GM12878 (cell line): ENCODE data around the gene COIL. TPM values are rescaled to one million over a fixed set of nuclear protein-coding genes. Genes with fewer than 3 reads are reported as not detected.

ENCODE experiments used
- ATAC-seq: fragments of 200-7000 bp; cut with Tn5 transposase; 3 replicates; pipeline ENCODE4 v1.9.1; 2020; ENCODE audit warnings: mild to moderate bottlenecking, moderate library complexity
- BruUV-seq: library from RNA; stranded (reverse); fragments of 400-500 nt; replicated peaks from 2 replicates; lab custom pipeline; 2021; lab: Mats Ljungman, UMichigan
- CTCF ChIA-PET: fragments of 300-600 bp; sonication (Branson Sonifier 250); formaldehyde crosslinking; extraction: SDS; loops from one replicate; lab custom pipeline; 2021; ENCODE audit warnings: inconsistent platforms; lab: Yijun Ruan, JAX
- POLR2A ChIA-PET: fragments of 350-600 bp; formaldehyde crosslinking; extraction: SDS; loops from one replicate; lab custom pipeline; 2021; ENCODE audit warnings: inconsistent platforms; lab: Charles Lee
- RAD21 ChIA-PET: fragments of 300-600 bp; sonication (Branson Sonifier 250); formaldehyde crosslinking; loops from one replicate; lab custom pipeline; 2023; ENCODE audit warnings: antibody characterized with exemption; ENCODE audit not compliant: unreplicated experiment; lab: Charles Lee
- SMC1A ChIA-PET: fragments of 300-600 bp; sonication (Branson Sonifier 250); formaldehyde crosslinking; loops from one replicate; lab custom pipeline; 2023; ENCODE audit not compliant: unreplicated experiment, uncharacterized antibody; lab: Charles Lee
- DNase-seq: peaks from one replicate; pipeline ENCODE4 v3.0.0-alpha.2; 2011; ENCODE audit warnings: low read depth, low spot score
- FAIRE-seq: peaks from 3 replicates; lab custom pipeline; 2011; peaks lifted over from hg19 to GRCh38; lab: Jason Lieb, UNC
- H2AFZ ChIP-seq: 2 replicates; pipeline ENCODE4 v1.6.0; 2011; ENCODE audit warnings: low read depth, low read length, control low read depth; ENCODE audit not compliant: control insufficient read depth
- H3K27ac ChIP-seq: 2 replicates; pipeline ENCODE4 v1.5.1; 2011; ENCODE audit warnings: control low read depth; ENCODE audit not compliant: control insufficient read depth, insufficient read depth
- H3K27me3 ChIP-seq, 2 experiments: replicated peaks in 1 of 2; 2 replicates each; pipeline versions ENCODE4 v1.6.0 to v1.6.1; 2011; ENCODE audit warnings: low read length in 1 of 2; ENCODE audit not compliant: control insufficient read depth in 2 of 2, insufficient read depth in 2 of 2
- H3K36me3 ChIP-seq, 2 experiments: 2 replicates each; pipeline ENCODE4 v1.5.1; 2011; ENCODE audit warnings: low read length in 1 of 2; ENCODE audit not compliant: control insufficient read depth in 2 of 2, insufficient read depth in 2 of 2
- H3K4me1 ChIP-seq: 2 replicates; pipeline ENCODE4 v1.6.1; 2011; ENCODE audit warnings: mild to moderate bottlenecking, low read length, moderate library complexity, mixed read lengths; ENCODE audit not compliant: control insufficient read depth, insufficient read depth
- H3K4me2 ChIP-seq: 2 replicates; pipeline ENCODE4 v1.6.0; 2011; ENCODE audit warnings: control low read depth; ENCODE audit not compliant: control insufficient read depth, insufficient read depth
- H3K4me3 ChIP-seq: fragments of 200-600 bp; sonication (generic); 2 replicates; pipeline ENCODE4 v1.5.1; 2016
- H3K79me2 ChIP-seq: 2 replicates; pipeline ENCODE4 v1.6.0; 2011; ENCODE audit warnings: low read length; ENCODE audit not compliant: control insufficient read depth, insufficient read depth
- H3K9ac ChIP-seq: 2 replicates; pipeline ENCODE4 v1.8.0; 2011; ENCODE audit warnings: low read length, control low read depth, mixed read lengths; ENCODE audit not compliant: control insufficient read depth, insufficient read depth
- H3K9me3 ChIP-seq: replicated peaks from 3 replicates; pipeline ENCODE4 v1.5.1; 2011; ENCODE audit warnings: mild to moderate bottlenecking, low read length; ENCODE audit not compliant: control insufficient read depth, insufficient read depth
- H4K20me1 ChIP-seq: 2 replicates; pipeline ENCODE4 v1.6.0; 2011; ENCODE audit not compliant: control insufficient read depth, insufficient read depth
- ATF3 ChIP-seq: IDR thresholded peaks from 2 replicates; pipeline ENCODE4 v1.6.1; 2011; ENCODE audit warnings: low read depth, mild to moderate bottlenecking, low read length, moderate library complexity, borderline replicate concordance; ENCODE audit errors: extremely low read depth
- BACH1 ChIP-seq: fragments of 450-650 bp; IDR thresholded peaks from 2 replicates; pipeline ENCODE4 v1.6.1; 2017; ENCODE audit warnings: mild to moderate bottlenecking, borderline replicate concordance
- CBX3 ChIP-seq: fragments of 200-600 bp; sonication (generic); IDR thresholded peaks from 2 replicates; pipeline ENCODE4 v1.6.1; 2016; ENCODE audit warnings: low read depth, borderline replicate concordance
- EP300 ChIP-seq, 2 experiments: fragments of 150-350 bp in 1 of 2; IDR thresholded peaks; 2 replicates each; pipeline ENCODE4 v1.6.1; 2011 to 2012; ENCODE audit warnings: low read depth in 2 of 2, low read length in 2 of 2, borderline replicate concordance in 1 of 2, improper control_type of control experiment in 1 of 2, inconsistent platforms in 1 of 2; ENCODE audit not compliant: control insufficient read depth in 1 of 2
- FOS ChIP-seq: IDR thresholded peaks from 3 replicates; pipeline ENCODE4 v1.6.1; 2011; ENCODE audit warnings: borderline replicate concordance; ENCODE audit not compliant: insufficient read length; ENCODE audit errors: extremely low read depth
- FOXK2 ChIP-seq: fragments of 450-650 bp; IDR thresholded peaks from 2 replicates; pipeline ENCODE4 v1.6.1; 2017; ENCODE audit warnings: mild to moderate bottlenecking, moderate library complexity
- HDAC2 ChIP-seq: fragments of 200-600 bp; sonication (generic); IDR thresholded peaks from 2 replicates; pipeline ENCODE4 v1.6.1; 2017
- HDAC6 ChIP-seq: fragments of 200-600 bp; sonication (generic); IDR thresholded peaks from one replicate; pipeline ENCODE4 v1.8.0; 2017; ENCODE audit warnings: antibody characterized with exemption; ENCODE audit not compliant: unreplicated experiment
- IRF3 ChIP-seq: fragments of 450-650 bp; IDR thresholded peaks from 2 replicates; pipeline ENCODE4 v1.6.1; 2014; ENCODE audit warnings: mild to moderate bottlenecking
- MAX ChIP-seq: IDR thresholded peaks from 2 replicates; pipeline ENCODE4 v1.6.1; 2012; ENCODE audit warnings: low read depth, low read length, improper control_type of control experiment
- PAX5 ChIP-seq: IDR thresholded peaks from 2 replicates; pipeline ENCODE4 v1.6.1; 2011; ENCODE audit warnings: low read depth, low read length, borderline replicate concordance
- RB1 ChIP-seq: fragments of 450-650 bp; formaldehyde crosslinking; IDR thresholded peaks from 2 replicates; pipeline ENCODE4 v1.6.1; 2017; ENCODE audit warnings: mild to moderate bottlenecking, borderline replicate concordance
- RELB ChIP-seq: fragments of 450-650 bp; IDR thresholded peaks from 2 replicates; pipeline ENCODE4 v1.6.1; 2017; ENCODE audit warnings: low read depth, mild to moderate bottlenecking, moderate library complexity
- SIN3A ChIP-seq: IDR thresholded peaks from 2 replicates; pipeline ENCODE4 v1.6.1; 2012; ENCODE audit warnings: low read depth, low read length, improper control_type of control experiment
- SMAD5 ChIP-seq: IDR thresholded peaks from 2 replicates; pipeline ENCODE4 v1.6.1; 2016; ENCODE audit warnings: antibody characterized with exemption, low read depth
- SP1 ChIP-seq: IDR thresholded peaks from one replicate; pipeline ENCODE4 v1.6.1; 2011; ENCODE audit warnings: low read depth, low read length
- TBL1XR1 ChIP-seq: IDR thresholded peaks from 2 replicates; pipeline ENCODE4 v1.6.1; 2012; ENCODE audit warnings: low read depth, low read length, improper control_type of control experiment
- ZBED1 ChIP-seq: IDR thresholded peaks from 2 replicates; pipeline ENCODE4 v1.6.1; 2016; ENCODE audit warnings: borderline replicate concordance
- WGBS: methylation state at CpG from one replicate; pipeline ENCODE4 v1.1.6; 2016; ENCODE audit warnings: low lambda C conversion rate; ENCODE audit not compliant: insufficient replicate concordance, insufficient coverage; ENCODE audit errors: missing lambda C conversion rate; 5-methylcytosine and 5-hydroxymethylcytosine counted together
- in situ Hi-C: fragments of 300-500 bp; cut with MboI; formaldehyde crosslinking; loops from 9 replicates; pipeline ENCODE4 v1.14.3; 2018; ENCODE audit warnings: mixed read lengths
- intact Hi-C: fragments of 100-400 bp; cut with micrococcal nuclease; formaldehyde crosslinking; loops from one replicate; pipeline ENCODE4 v1.14.2; 2022; ENCODE audit not compliant: unreplicated experiment
- polyA plus RNA-seq, 11 experiments: library from polyadenylated mRNA; depleted of rRNA in 4 of 11; unstranded in 6 of 11; stranded (reverse) in 5 of 11; fragments of >200 nt; fragmentation: Nextera tagmentation in 4 of 11; fragmentation: Illumina TruSeq in 1 of 11; extraction: Ambion mirVana in 4 of 11; extraction: Trizol in 1 of 11; gene quantifications; 1 replicate in 1 of 11; 2 replicates in 10 of 11; pipeline versions ENCODE4 v1.2.1 to v1.2.3, GENCODE V29; 2011 to 2016; ENCODE audit warnings: inconsistent platforms in 2 of 11, missing spikeins in 2 of 11, low read depth in 1 of 11
- total RNA-seq, 4 experiments: library from RNA; depleted of rRNA in 3 of 4; stranded (reverse); fragments of >200 nt in 3 of 4; fragmentation: Illumina TruSeq in 1 of 4; extraction: Trizol in 1 of 4; gene quantifications; 2 replicates each; pipeline versions ENCODE4 v1.2.1 to v1.2.3, GENCODE V29; 2013 to 2021

The COIL gene
- total and polyA plus RNA-seq, 10 of the 15 experiments (the other 5 are each of a cell fraction or from before 2014, with no cell fraction given) = 13.7 to 24.3 (median 17.4) TPM

- TF ChIP-seq PAX5 (peak; percentile 40; the same call in 1 of the 2 replicates), RELB (peak; percentile 82), TBL1XR1 (peak; percentile 24; the same call in 1 of the 2 replicates), RB1 (peak; percentile 58; the same call in 1 of the 2 replicates), FOXK2 (peak; percentile 52; the same call in 1 of the 2 replicates), MAX (peak; percentile 60; the same call in 1 of the 2 replicates), CBX3 (no peak), EP300 (IDR thresholded peaks at IDR 0.05; ENCODE audit: borderline replicate concordance in 1 of 2, control insufficient read depth in 1 of 2, low read depth in 2 of 2, low read length in 2 of 2) (peak; percentile 21 to 66; a peak in 2 of 4 replicates), SIN3A (0 out of 2 replicates have a peak, but pooled peaks have one; percentile 26)
- TF ChIP-seq, all 136 proteins: peak for 51
Observed at GRCh38 chr17:57004944-57005579, 44.2 kb upstream of the COIL start (continued).

- 86% methylated on average over 5 of the region's 5 CpGs for whole genome bisulfite sequencing
- Histone ChIP-seq H3K4me3 (no peak overlapping the region), H3K79me2 (no peaks in the 10 kb centered on the region), H3K4me2 (no peak overlapping the region), H2AFZ (no peak overlapping the region), H3K27me3 (no peaks in the 10 kb centered on the region), H3K27ac (no peak overlapping the region), H3K9me3 (no peaks in the 10 kb centered on the region), H3K9ac (no peak overlapping the region), H4K20me1 (no peaks in the 10 kb centered on the region), H3K36me3 (peaks cover 2 to 35% of the 10 kb centered on the region in 2 experiments), H3K4me1 (peaks cover 32% of the 10 kb centered on the region)
- intact Hi-C loops = loop anchor here (10.0 kb wide), 1 partner anchor 82 kb away; the partner anchor contains the start of gene AKAP1
- ATAC-seq = no peak
- no TSS peak for BruUV-seq
- ChIA-PET SMC1A (interaction anchor here (1.0 to 6.4 kb wide), 4 partner anchors 13 to 89 kb away, joined by 3 to 41 read pairs (median 4); partner anchors contain the start of genes SCPEP1 and TRIM25), POLR2A (interaction anchor here (0.6 kb wide), 1 partner anchor 181 kb away, joined by 3 read pairs; no protein-coding TSS in a partner anchor), CTCF (interaction anchor here (0.6 to 1.1 kb wide), 2 partner anchors 39 to 513 kb away, joined by 3 read pairs; no protein-coding TSS in a partner anchor), RAD21 (interaction anchor here (2.3 kb wide), 1 partner anchor 24 kb away, joined by 6 read pairs; no protein-coding TSS in a partner anchor)
- in situ Hi-C loops = no loop called here
- DNase-seq = no peak
- FAIRE-seq = no peak
- TF ChIP-seq ZBED1 = no peak
- no peak for TF ChIP-seq SP1
- TF ChIP-seq FOS = no peak
- TF ChIP-seq SMAD5 = no peak
- no peak for TF ChIP-seq HDAC6
- no peak for TF ChIP-seq HDAC2
- no peak for TF ChIP-seq IRF3
- TF ChIP-seq ATF3 = no peak
- TF ChIP-seq BACH1 = no peak
Observed at GRCh38 chr17:57002904-57003303, 42.1 kb upstream of the COIL start.
